Endothelial cell of umbilical vein (primary cell): Measurements from ENCODE around the gene EIF3B.

Experiments
- GATA2 ChIP-seq: IDR thresholded peaks from 2 replicates; pipeline ENCODE4 v1.7.0; 2011; ENCODE audit warnings: low read depth, mild to moderate bottlenecking, moderate library complexity, mixed read lengths, low read length; ENCODE audit not compliant: insufficient read length, insufficient read depth
- MYC ChIP-seq: IDR thresholded peaks from one replicate; pipeline ENCODE4 v1.6.1; 2011; ENCODE audit warnings: mild to moderate bottlenecking, low read depth, low read length
- POLR2A ChIP-seq: IDR thresholded peaks from 2 replicates; pipeline ENCODE4 v1.6.1; 2012; ENCODE audit warnings: low read depth, mild to moderate bottlenecking, control low read depth, low read length
- TF ChIP-seq, protein P1 (sequence below), 2 donors: IDR thresholded peaks; 1 replicate in 1 of 2; 2 replicates in 1 of 2; pipeline ENCODE4 v1.5.1; 2011; ENCODE audit warnings: low read length in 2 of 2, mild to moderate bottlenecking in 2 of 2, moderate library complexity in 2 of 2, control low read depth in 1 of 2, inconsistent platforms in 1 of 2, low read depth in 1 of 2; ENCODE audit not compliant: insufficient read depth in 1 of 2; ENCODE audit errors: extremely low read depth in 1 of 2
- TF ChIP-seq, protein P2 (sequence below): IDR thresholded peaks from 2 replicates; pipeline ENCODE4 v1.6.1; 2011; ENCODE audit not compliant: insufficient read depth, insufficient read length

GRCh38 chr7:2402687-2403013, 48.0 kb downstream of the EIF3B start:
- TF ChIP-seq, protein P1, sequence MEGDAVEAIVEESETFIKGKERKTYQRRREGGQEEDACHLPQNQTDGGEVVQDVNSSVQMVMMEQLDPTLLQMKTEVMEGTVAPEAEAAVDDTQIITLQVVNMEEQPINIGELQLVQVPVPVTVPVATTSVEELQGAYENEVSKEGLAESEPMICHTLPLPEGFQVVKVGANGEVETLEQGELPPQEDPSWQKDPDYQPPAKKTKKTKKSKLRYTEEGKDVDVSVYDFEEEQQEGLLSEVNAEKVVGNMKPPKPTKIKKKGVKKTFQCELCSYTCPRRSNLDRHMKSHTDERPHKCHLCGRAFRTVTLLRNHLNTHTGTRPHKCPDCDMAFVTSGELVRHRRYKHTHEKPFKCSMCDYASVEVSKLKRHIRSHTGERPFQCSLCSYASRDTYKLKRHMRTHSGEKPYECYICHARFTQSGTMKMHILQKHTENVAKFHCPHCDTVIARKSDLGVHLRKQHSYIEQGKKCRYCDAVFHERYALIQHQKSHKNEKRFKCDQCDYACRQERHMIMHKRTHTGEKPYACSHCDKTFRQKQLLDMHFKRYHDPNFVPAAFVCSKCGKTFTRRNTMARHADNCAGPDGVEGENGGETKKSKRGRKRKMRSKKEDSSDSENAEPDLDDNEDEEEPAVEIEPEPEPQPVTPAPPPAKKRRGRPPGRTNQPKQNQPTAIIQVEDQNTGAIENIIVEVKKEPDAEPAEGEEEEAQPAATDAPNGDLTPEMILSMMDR (IDR thresholded peaks at IDR 0.05; ENCODE audit: extremely low read depth in 1 of 2, insufficient read depth in 1 of 2, low read depth in 1 of 2, low read length in 2 of 2): no peak
- TF ChIP-seq POLR2A (no peak), GATA2 (no peak), MYC (no peak)
- TF ChIP-seq, protein P2, sequence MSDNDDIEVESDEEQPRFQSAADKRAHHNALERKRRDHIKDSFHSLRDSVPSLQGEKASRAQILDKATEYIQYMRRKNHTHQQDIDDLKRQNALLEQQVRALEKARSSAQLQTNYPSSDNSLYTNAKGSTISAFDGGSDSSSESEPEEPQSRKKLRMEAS: no peak
